DMS 273 (cell line): ENCODE results near the gene LCT.
A peak's percentile ranks its signal among the peaks of the same experiment; 100 is the strongest.
"Not testable (repeated sequence)": the region's sequence is repeated elsewhere in the genome, so short reads cannot be mapped to it uniquely, and the experiment has no call there.

Experiments
- DNase-seq: peaks from one replicate; lab custom pipeline; 2025; ENCODE audit not compliant: unreplicated experiment; lab: John Stamatoyannopoulos, UW

Gene LCT

DNA sequence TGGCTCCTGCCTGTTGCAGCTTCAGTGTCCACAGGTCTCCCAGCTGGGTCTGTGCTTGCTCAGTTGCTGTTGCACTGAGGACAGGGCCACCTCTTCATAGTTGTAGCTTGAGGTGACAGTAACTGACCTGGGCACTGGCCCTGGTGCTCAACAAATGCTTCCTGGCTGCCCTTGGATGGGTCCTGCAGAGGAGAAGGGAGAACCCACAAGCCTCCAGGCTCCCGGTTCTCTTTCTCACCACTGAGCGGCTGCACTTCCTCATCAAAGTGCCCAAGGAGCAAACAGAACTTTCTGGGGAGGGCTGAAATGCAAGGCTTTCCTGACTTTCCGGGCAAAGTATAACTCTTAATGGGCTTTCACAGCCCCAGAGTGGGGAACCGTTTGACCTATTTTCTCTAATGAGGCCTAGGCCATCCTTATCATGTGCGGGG is 38.7 kb downstream of the LCT start:
- no peak for DNase-seq

DNA sequence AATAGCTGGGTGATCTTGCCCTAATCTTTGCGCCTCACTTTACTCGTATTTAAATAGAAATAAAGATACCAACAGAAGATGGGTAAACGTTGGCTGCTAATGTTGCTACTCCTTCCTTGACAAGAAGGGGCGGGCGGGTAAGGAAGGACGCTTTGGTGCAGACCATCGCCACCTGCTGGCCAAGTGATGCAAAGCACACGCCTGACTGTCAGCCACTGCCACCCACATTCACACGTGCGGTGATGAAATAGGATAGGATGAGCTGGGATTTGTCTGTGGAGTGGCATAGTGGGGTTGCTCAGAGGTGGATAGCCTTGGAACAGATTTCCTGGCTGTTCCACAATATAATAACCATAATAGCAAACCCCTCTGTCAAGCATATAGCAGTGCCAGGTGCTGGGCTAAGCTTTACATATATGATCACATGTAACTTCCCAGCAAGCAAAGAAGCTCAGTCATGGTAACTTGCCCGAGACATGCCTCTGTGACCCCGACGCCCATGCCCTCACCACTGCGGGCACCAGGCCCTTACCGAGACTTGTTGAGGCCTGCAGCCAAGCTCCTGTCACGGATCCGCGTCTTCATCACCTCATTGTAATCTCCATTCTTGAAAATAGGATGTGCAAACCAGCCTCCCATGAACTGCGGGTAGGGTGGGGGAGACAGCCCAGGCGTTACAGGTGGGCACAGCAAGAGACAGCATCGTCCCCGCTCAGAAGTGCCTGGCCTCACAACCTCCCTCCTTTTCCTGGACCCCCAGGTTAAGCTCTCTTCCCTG is 39.3 kb downstream of the LCT start:
- DNase-seq: peak; percentile 89

- no peak for DNase-seq
Observed at GRCh38 chr2:135796606-135797005, 40.4 kb downstream of the LCT start.

DNA sequence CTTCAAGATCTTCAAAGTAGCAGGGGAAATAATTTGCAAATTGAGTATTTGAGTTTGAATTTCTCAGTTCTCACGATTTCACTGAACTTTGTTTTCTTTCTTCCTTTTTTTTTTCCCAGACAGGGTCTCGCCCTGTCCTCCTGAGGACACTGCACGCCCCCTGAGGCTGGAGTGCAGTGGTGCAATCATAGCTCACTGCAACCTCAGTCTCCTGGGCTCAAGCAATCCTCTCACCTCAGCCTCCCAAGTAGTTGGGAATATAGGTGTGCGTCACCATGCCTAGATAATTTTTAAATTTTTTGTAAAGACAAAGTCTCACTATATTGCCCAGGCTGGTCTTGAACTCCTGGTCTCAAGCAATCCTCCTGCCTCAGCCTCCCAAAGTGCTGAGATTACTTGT is 41.3 kb downstream of the LCT start:
- DNase-seq: not testable (repeated sequence)

DNA sequence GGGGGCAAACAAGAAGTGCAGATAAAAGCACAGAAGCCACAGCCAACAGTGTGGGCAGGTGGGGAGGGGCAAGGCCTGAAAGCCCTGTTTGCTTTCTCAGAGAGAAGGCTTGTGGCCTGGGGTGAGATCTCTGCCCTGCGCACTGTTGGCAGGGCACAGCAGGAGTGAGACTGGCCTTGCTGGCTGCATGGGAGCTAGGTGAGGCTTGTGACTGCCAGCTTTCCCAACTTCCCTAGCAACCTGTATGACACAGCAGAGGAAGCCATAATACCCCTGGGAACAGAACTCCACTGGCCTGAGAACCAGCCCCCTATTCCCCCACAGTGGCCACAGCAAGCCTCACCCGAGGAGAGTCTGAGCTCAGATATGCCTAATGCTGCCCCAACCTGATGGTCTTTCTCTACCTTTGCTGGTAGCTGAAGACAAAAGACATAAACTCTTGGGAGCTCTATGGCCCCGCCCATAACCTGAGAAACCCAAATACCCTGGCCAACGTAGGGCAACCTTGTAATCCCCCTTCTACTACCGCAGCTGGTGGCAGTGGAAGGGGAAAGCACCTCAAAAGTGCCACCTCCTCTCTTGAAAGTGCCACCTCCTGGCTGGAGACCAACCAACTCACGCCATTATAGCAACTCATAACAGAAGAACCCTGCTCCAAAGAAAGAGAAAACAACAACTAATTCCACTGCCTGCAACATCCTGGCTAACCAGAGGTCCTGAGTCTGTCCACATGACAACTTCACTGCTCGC is 44.4 kb downstream of the LCT start:
- no peak for DNase-seq

GRCh38 chr2:135791418-135792190 is 45.4 kb downstream of the LCT start:
- DNase-seq: no peak

- DNase-seq: no peak
Observed at GRCh38 chr2:135790423-135790822, 46.6 kb downstream of the LCT start.

DNA sequence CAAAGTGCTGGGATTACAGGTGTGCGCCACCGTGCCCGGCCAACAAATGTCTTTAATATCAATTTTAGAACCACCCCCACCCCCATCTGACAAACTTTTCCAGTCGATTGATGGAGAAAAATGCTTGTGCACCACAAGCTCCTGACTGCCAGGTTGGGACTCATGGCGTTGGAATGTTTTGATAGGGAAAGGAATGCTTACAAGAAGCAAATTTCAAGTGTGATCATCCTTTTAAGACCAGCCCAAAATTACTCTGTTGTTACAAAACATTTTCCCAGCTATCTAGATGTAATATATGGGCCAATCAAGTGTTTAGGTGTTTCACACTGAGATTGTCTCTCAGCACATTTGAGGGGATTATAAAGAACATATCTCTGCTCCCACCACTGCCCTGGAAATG is 50.2 kb downstream of the LCT start:
- no peak for DNase-seq

GRCh38 chr2:135785032-135785431 is 52.0 kb downstream of the LCT start:
- peak; percentile 25 for DNase-seq

DNA sequence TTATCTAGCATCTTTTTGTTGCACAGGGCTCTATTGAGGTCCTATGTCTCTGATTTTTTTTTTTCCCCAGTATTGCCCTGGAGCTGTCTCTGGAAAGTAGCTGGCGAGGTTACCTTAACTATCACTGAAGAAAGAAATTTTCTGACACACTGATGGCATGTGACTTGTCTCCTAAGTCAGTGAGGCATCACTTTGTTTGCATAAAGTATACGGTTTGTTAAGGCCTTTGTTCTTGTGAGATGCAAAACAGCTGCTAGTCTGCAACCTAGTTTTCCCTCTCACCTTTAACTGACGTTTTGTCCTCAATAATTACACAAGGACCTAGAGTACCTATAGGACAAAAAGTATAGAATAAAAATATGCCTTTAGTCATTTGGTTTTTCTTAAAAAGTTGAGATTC is 53.5 kb downstream of the LCT start:
- no peak for DNase-seq

- no peak for DNase-seq
Observed at GRCh38 chr2:135782231-135782630, 54.8 kb downstream of the LCT start.

DNA sequence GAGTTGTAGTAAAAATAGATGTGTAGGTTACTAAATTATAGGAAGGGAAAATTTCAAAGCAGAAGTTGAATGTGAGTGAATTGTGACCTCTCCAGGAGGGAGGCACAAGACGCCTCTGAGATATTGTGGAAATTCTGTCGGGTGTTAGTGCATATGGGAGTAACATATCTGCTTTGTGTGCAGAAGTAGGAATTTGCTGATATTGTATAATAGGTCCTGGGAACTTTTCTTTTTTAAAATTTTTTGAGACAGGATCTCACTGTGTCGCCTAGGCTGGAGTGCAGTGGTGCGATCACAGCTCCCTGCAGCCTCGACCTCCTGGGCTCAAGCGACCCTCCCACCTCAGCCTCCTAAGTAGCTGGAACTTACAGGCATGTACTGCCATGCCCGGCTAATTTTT is 60.6 kb downstream of the LCT start:
- no peak for DNase-seq

- no peak for DNase-seq
Observed at GRCh38 chr2:135775420-135775819, 61.6 kb downstream of the LCT start.

DNA sequence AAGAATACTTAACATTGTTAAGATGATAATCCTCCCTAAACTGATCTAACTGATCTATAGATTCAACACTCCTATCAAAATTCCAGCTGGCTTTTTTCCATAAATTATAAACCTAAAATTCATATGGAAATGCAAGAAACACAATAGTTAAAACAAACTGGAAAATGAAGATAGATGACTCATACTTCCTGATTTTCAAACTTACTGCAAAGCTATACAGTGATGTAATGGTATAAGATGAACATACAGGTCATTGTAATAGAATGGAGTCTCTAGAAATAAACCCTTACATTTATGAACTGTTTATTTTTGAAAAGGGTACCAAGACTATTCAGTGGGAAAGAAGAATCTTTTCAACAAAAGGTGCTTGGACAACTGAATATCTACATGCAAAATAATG is 63.1 kb downstream of the LCT start:
- no peak for DNase-seq

GRCh38 chr2:135773319-135773718 is 63.7 kb downstream of the LCT start:
- no peak for DNase-seq

DNA sequence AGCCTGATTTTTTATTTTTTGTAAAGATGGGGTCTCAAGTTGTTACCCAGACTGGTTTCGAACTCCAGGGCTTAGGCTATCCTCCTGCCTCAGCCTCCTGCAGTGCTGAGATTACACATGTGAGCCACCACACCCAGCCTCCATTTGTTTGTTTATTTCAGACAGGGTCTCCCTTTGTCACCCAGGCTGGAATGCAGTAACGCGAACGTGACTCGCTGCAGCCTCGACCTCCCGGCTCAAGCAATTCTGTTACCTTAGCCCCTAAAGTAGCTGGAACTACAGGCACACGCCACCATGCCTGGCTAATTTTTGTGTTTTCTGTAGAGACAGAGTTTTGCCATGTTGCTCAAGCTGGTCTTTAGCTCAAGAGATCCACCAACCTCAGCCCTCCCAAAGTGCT is 68.1 kb downstream of the LCT start:
- DNase-seq: no peak

DNA sequence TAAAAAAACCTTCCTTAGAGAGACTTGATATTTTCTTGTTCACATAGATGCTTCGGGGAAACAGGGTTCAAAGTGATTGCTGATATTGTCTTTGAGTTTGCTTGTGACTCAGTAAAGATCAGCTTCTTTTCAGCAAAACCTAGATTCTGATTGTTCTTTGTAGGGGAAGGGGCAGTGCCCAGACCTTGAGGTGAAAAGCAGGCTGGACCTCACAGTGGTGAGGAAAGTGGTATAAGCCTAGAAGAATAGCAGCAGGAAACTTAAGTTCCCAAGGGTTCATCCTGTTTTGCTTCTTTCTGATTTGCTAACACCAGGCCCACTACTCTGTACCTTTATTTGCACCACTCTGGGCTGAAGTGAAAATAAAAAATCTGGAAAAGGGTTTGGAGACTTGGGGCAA is 74.5 kb downstream of the LCT start:
- DNase-seq: no peak

GRCh38 chr2:135762022-135762421 is 75.0 kb downstream of the LCT start:
- peak; percentile 83 for DNase-seq

GRCh38 chr2:135756692-135757091 is 80.3 kb downstream of the LCT start:
- no peak for DNase-seq

DNA sequence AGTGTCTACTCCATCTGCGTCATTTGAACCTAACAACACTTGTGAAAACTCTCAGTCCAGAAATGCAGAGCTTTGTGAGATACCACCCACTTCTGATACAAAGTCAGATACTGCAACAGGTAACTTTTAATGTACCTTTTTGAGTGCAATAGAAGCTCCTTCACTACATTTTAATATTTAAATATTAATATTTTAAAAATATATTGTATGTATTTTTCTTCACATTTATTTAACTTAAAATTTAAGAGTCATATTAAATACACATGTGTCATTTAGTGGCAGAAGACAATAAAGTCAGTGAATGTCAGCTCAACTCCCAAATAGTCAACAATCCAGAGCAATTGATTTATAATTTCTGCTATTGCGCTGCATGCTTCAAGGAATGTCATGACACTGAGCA is 81.4 kb downstream of the LCT start:
- DNase-seq: no peak

- no peak for DNase-seq
Observed at GRCh38 chr2:135745545-135745944, 91.4 kb downstream of the LCT start.
